OCI-LY3 (cell line): ENCODE data around the gene VASH1.

ENCODE experiments used
- H2AFZ ChIP-seq: fragments of 200-600, 300-600 bp; shearing (Covaris generic); 2 replicates; pipeline ENCODE4 v1.6.0; 2014; ENCODE audit warnings: antibody characterized with exemption, low read depth, low read length
- H3K27ac ChIP-seq: fragments of 200-600, 300-600 bp; sonication (generic); 2 replicates; pipeline ENCODE4 v1.5.1; 2014; ENCODE audit warnings: mild to moderate bottlenecking, low read length, moderate library complexity, mixed read lengths
- H3K27me3 ChIP-seq: fragments of 200-600, 300-600 bp; sonication (generic); 2 replicates; pipeline ENCODE4 v1.6.1; 2014; ENCODE audit warnings: low read depth, low read length, mixed read lengths
- H3K36me3 ChIP-seq: fragments of 200-600, 300-600 bp; sonication (generic); replicated peaks from 2 replicates; pipeline ENCODE3; 2014; ENCODE audit warnings: low read depth, low read length, mixed read lengths
- H3K4me1 ChIP-seq: fragments of 300-600, 200-600 bp; sonication (generic); 2 replicates; pipeline ENCODE4 v1.6.1; 2014; ENCODE audit warnings: low read length, mixed read lengths
- H3K4me2 ChIP-seq: fragments of 200-600, 300-600 bp; sonication (generic); 2 replicates; pipeline ENCODE4 v1.6.1; 2014; ENCODE audit warnings: low read length, mixed read lengths
- H3K4me3 ChIP-seq: fragments of 300-600, 200-600 bp; sonication (generic); 2 replicates; pipeline ENCODE4 v1.5.1; 2014; ENCODE audit warnings: antibody characterized with exemption, mild to moderate bottlenecking, low read length, moderate library complexity
- H3K79me2 ChIP-seq: fragments of 300-600, 200-600 bp; shearing (Covaris generic); 2 replicates; pipeline ENCODE4 v1.6.1; 2014; ENCODE audit warnings: mild to moderate bottlenecking, low read length, mixed read lengths
- H3K9ac ChIP-seq: fragments of 300-600, 200-600 bp; shearing (Covaris generic); 2 replicates; pipeline ENCODE4 v1.6.0; 2014; ENCODE audit warnings: mild to moderate bottlenecking, low read length, moderate library complexity
- H3K9me3 ChIP-seq: fragments of 200-600, 300-600 bp; shearing (Covaris generic); 2 replicates; pipeline ENCODE4 v1.6.1; 2014; ENCODE audit warnings: low read length, mixed read lengths; ENCODE audit not compliant: insufficient read depth
- H4K20me1 ChIP-seq: fragments of 200-600, 300-600 bp; sonication (generic); 2 replicates; pipeline ENCODE4 v1.6.1; 2016; ENCODE audit warnings: low read length, mixed read lengths; ENCODE audit not compliant: insufficient read depth
- EZH2phosphoT487 ChIP-seq: fragments of 200-600 bp; shearing (Covaris generic); IDR thresholded peaks from 2 replicates; pipeline ENCODE4 v1.6.1; 2018; ENCODE audit warnings: antibody characterized with exemption, mixed run types, low read depth
- TF ChIP-seq, protein P1 (sequence below): fragments of 200-600, 300-600 bp; sonication (generic); IDR thresholded peaks from 2 replicates; pipeline ENCODE4 v1.5.1; 2014; ENCODE audit warnings: antibody characterized with exemption, low read length, low read depth

VASH1 gene

DNA sequence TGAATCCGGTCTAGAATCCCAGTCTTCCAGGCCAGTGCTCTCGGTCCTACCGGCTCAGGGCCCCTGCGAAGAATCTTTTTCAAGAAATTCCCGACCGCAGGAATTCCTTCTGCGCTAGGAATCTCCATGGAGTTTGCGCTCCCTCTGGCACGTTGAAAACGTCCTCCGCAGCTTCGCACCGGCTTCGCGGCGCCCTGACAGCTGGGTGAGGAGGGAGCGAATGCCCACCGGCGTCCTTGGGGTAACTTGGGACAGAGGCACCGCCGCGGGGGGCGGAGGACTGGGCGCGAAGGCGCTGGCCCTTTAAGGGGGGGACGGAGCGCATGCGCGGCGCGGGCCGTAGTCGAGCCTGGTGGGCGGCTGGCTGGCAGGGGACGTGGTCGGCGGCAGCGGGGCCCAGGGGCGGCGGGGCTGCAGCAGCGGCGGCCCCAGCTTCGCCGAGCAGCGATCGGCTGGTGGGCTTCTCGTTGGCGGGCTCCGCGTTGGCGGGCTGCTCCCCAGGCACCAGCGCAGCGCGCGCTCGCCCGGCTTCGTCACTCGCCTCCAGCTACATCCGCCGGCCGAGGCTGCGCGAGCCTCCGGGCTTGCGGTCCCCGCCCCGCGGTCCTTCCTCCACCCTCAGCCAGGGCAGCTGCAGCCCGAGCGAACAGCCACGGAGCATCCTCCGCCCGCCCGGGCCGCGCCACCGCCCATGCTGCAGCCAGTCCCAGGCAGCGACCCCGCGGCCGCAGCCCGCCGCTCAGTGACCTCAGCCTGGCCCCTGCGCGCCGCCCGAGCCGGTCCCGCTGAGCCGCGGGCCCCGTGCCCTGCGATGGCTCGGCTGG is at the start of gene VASH1:
Gene VASH1 (plus strand): TSS at position 333 of the 824 bp plus-strand sequence. CDS start 1,354 bp downstream, outside the sequence.
- Histone ChIP-seq H3K27me3 (no peaks in the 10 kb centered on the region), H3K9me3 (no peaks in the 10 kb centered on the region), H3K36me3 (no peaks in the 10 kb centered on the region), H3K9ac (no peak within 1 kb of the TSS), H3K4me3 (no peak within 1 kb of the TSS), H3K27ac (no peak within 1 kb of the TSS), H3K79me2 (no peaks in the 10 kb centered on the region), H3K4me2 (no peak within 1 kb of the TSS), H4K20me1 (no peaks in the 10 kb centered on the region), H3K4me1 (no peaks in the 10 kb centered on the region), H2AFZ (no peak within 1 kb of the TSS)
- TF ChIP-seq, protein P1, sequence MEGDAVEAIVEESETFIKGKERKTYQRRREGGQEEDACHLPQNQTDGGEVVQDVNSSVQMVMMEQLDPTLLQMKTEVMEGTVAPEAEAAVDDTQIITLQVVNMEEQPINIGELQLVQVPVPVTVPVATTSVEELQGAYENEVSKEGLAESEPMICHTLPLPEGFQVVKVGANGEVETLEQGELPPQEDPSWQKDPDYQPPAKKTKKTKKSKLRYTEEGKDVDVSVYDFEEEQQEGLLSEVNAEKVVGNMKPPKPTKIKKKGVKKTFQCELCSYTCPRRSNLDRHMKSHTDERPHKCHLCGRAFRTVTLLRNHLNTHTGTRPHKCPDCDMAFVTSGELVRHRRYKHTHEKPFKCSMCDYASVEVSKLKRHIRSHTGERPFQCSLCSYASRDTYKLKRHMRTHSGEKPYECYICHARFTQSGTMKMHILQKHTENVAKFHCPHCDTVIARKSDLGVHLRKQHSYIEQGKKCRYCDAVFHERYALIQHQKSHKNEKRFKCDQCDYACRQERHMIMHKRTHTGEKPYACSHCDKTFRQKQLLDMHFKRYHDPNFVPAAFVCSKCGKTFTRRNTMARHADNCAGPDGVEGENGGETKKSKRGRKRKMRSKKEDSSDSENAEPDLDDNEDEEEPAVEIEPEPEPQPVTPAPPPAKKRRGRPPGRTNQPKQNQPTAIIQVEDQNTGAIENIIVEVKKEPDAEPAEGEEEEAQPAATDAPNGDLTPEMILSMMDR: no peak
- TF ChIP-seq EZH2phosphoT487: no peak

DNA sequence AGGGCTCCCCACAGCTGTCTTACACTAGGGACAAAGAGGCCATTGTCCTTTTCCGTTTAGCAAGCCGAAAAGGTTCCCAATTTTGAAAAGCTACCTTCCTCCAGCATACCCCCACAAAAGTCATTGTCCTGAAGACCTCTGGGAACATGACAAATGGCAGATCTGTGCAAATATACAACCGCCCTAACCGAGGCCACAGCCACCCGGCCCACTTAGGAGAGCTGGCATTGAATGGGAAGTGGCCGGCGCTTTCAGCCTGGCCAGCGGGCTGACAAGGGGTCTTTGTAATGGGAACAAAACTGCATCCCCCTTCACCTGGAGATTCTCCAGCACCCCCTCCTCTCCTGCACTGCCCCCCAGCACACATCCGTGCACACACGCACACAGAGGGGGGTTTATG is 48.1 kb upstream of the VASH1 start:
- Histone ChIP-seq H3K4me2 (no peak overlapping the region), H3K4me1 (peaks cover 5% of the 10 kb centered on the region), H3K79me2 (no peaks in the 10 kb centered on the region), H3K9ac (no peak overlapping the region), H3K27ac (no peak overlapping the region), H3K9me3 (no peaks in the 10 kb centered on the region), H3K36me3 (no peaks in the 10 kb centered on the region), H2AFZ (no peak overlapping the region), H3K4me3 (no peak overlapping the region), H3K27me3 (peaks cover 3% of the 10 kb centered on the region; the same call in 1 of the 2 replicates), H4K20me1 (no peaks in the 10 kb centered on the region)
- TF ChIP-seq EZH2phosphoT487: no peak
- TF ChIP-seq, protein P1: no peak

DNA sequence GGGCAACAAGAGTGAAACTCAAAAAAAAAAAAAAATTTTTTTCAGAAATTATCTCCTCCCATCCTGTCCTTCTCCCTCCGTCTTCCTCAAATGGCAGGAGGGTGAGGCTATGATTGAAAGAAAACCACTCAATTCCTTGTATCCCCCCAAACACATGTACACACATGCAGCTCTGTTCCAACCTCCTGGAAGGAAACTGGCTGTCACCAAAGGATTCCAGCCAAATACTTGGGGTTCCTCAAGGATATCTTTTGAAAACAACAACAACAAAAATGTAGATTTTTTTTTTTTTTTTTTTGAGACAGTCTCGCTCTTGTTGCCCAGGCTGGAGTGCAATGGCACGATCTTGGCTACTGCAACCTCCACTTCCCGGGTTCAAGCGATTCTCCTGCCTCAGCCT is 46.8 kb upstream of the VASH1 start:
- TF ChIP-seq EZH2phosphoT487: no peak
- TF ChIP-seq, protein P1: no peak
- Histone ChIP-seq H3K27ac (no peak overlapping the region), H3K79me2 (no peaks in the 10 kb centered on the region), H3K4me2 (no peak overlapping the region), H3K9ac (no peak overlapping the region), H2AFZ (no peak overlapping the region), H3K4me1 (peaks cover 5% of the 10 kb centered on the region), H3K36me3 (no peaks in the 10 kb centered on the region), H3K27me3 (peaks cover 3% of the 10 kb centered on the region; the same call in 1 of the 2 replicates), H3K4me3 (no peak overlapping the region), H4K20me1 (no peaks in the 10 kb centered on the region), H3K9me3 (no peaks in the 10 kb centered on the region)

DNA sequence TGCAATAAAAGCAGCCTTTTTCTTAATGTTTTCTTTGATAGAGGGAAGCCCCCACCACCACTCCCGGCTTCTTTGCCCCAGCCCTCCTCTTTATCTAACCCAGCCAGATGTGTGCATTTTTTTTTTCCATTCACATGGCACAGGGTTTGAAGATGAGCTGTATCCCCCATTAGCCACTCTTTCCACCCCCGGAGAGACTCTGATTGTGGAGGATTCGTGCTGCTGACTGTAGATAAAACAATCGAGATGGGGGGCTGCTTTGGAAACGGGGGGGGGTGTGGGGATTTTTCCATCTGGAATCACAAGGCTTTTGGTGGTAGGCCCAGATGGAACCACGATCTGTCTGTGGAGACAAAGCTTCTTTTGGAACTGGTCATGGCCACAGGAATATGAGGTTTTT is 46.2 kb upstream of the VASH1 start:
- Histone ChIP-seq H3K79me2 (no peaks in the 10 kb centered on the region), H3K27me3 (peaks cover 3% of the 10 kb centered on the region; the same call in 1 of the 2 replicates), H4K20me1 (no peaks in the 10 kb centered on the region), H3K9me3 (no peaks in the 10 kb centered on the region), H2AFZ (no peak overlapping the region), H3K4me1 (peaks cover 9% of the 10 kb centered on the region), H3K4me3 (no peak overlapping the region), H3K4me2 (no peak overlapping the region), H3K9ac (no peak overlapping the region), H3K27ac (no peak overlapping the region), H3K36me3 (no peaks in the 10 kb centered on the region)
- TF ChIP-seq, protein P1: no peak
- no peak for TF ChIP-seq EZH2phosphoT487
